HEK293 (cell line): ENCODE results near the gene ABCA1.

Experiments used
- CTCF ChIA-PET: fragments of 350-600 bp; formaldehyde crosslinking; extraction: SDS; loops from one replicate; lab custom pipeline; 2021; ENCODE audit warnings: antibody characterized with exemption; lab: Yijun Ruan, JAX
- POLR2A ChIA-PET: fragments of 300-600 bp; formaldehyde crosslinking; extraction: SDS; loops from one replicate; lab custom pipeline; 2020; ENCODE audit warnings: antibody characterized with exemption, inconsistent platforms; lab: Yijun Ruan, JAX
- H3K27ac ChIP-seq: fragments of 200-500 bp; sonication (Bioruptor generic); 2 replicates; pipeline ENCODE4 v1.5.1; 2014; ENCODE audit warnings: low read depth, low read length, control low read depth, inconsistent platforms; ENCODE audit errors: extremely low read depth
- H3K36me3 ChIP-seq, 2 experiments: fragments of 200-500 bp in 1 of 2; sonication (Bioruptor generic) in 1 of 2; 1 replicate in 1 of 2; 2 replicates in 1 of 2; pipeline ENCODE4 v1.5.1; 2014 to 2017; ENCODE audit warnings: inconsistent platforms in 2 of 2, low read length in 2 of 2; ENCODE audit not compliant: control insufficient read depth in 2 of 2, insufficient read depth in 1 of 2
- H3K4me1 ChIP-seq: fragments of 200-500 bp; sonication (Bioruptor generic); 2 replicates; pipeline ENCODE4 v1.5.1; 2014; ENCODE audit warnings: mild to moderate bottlenecking, low read length, inconsistent platforms; ENCODE audit not compliant: control insufficient read depth, insufficient read depth
- H3K4me3 ChIP-seq: 2 replicates; pipeline ENCODE4 v1.5.1; 2011; ENCODE audit warnings: low read depth, mild to moderate bottlenecking, control low read depth, low read length, moderate library complexity
- H3K9me3 ChIP-seq: fragments of 200-500 bp; sonication (Bioruptor generic); 2 replicates; pipeline ENCODE4 v1.5.1; 2014; ENCODE audit warnings: low read depth, low read length, inconsistent platforms; ENCODE audit not compliant: control insufficient read depth, insufficient read depth
- FEZF1 ChIP-seq: fragments of 450-650 bp; formaldehyde crosslinking; IDR thresholded peaks from 2 replicates; pipeline ENCODE4 v1.5.1; 2016; ENCODE audit warnings: missing biosample characterization, missing genetic modification characterization
- GLIS2 ChIP-seq: fragments of 450-650 bp; formaldehyde crosslinking; IDR thresholded peaks from 2 replicates; pipeline ENCODE4 v1.5.1; 2016; ENCODE audit warnings: missing biosample characterization, missing genetic modification characterization
- KLF1 ChIP-seq: fragments of 450-650 bp; formaldehyde crosslinking; IDR thresholded peaks from 2 replicates; pipeline ENCODE4 v1.5.1; 2016; ENCODE audit warnings: missing biosample characterization, missing genetic modification characterization
- KLF7 ChIP-seq: fragments of 450-650 bp; formaldehyde crosslinking; IDR thresholded peaks from 2 replicates; pipeline ENCODE4 v1.5.1; 2016; ENCODE audit warnings: missing biosample characterization, missing genetic modification characterization, borderline replicate concordance
- MYNN ChIP-seq: fragments of 450-650 bp; formaldehyde crosslinking; IDR thresholded peaks from 2 replicates; pipeline ENCODE4 v1.5.1; 2016; ENCODE audit warnings: missing biosample characterization, missing genetic modification characterization, borderline replicate concordance
- TCF7L2 ChIP-seq: IDR thresholded peaks from 2 replicates; pipeline ENCODE4 v1.6.1; 2011; ENCODE audit warnings: low read depth, mild to moderate bottlenecking, inconsistent platforms, low read length, moderate library complexity, borderline replicate concordance
- ZBTB17 ChIP-seq: fragments of 450-650 bp; formaldehyde crosslinking; IDR thresholded peaks from 2 replicates; pipeline ENCODE4 v1.5.1; 2016; ENCODE audit warnings: missing biosample characterization, missing genetic modification characterization
- ZBTB26 ChIP-seq: fragments of 450-650 bp; formaldehyde crosslinking; optimal IDR thresholded peaks from 2 replicates; pipeline ENCODE3; 2016; ENCODE audit warnings: missing biosample characterization, mild to moderate bottlenecking, missing genetic modification characterization
- ZBTB8A ChIP-seq: fragments of 450-650 bp; formaldehyde crosslinking; IDR thresholded peaks from 2 replicates; pipeline ENCODE4 v1.5.1; 2016; ENCODE audit warnings: missing biosample characterization, missing genetic modification characterization
- ZFP3 ChIP-seq: fragments of 450-650 bp; formaldehyde crosslinking; IDR thresholded peaks from 2 replicates; pipeline ENCODE4 v1.5.1; 2016; ENCODE audit warnings: low read depth, missing biosample characterization, missing genetic modification characterization
- ZFP41 ChIP-seq: fragments of 450-650 bp; formaldehyde crosslinking; IDR thresholded peaks from 2 replicates; pipeline ENCODE4 v1.5.1; 2016; ENCODE audit warnings: missing biosample characterization, missing genetic modification characterization, borderline replicate concordance
- ZNF132 ChIP-seq: fragments of 450-650 bp; formaldehyde crosslinking; IDR thresholded peaks from 2 replicates; pipeline ENCODE4 v1.5.1; 2017; ENCODE audit warnings: missing biosample characterization, missing genetic modification characterization, borderline replicate concordance
- ZNF174 ChIP-seq: fragments of 450-650 bp; formaldehyde crosslinking; IDR thresholded peaks from 2 replicates; pipeline ENCODE4 v1.5.0; 2017; ENCODE audit warnings: missing biosample characterization, mild to moderate bottlenecking, missing genetic modification characterization
- ZNF18 ChIP-seq: fragments of 450-650 bp; formaldehyde crosslinking; IDR thresholded peaks from 2 replicates; pipeline ENCODE4 v1.5.1; 2016; ENCODE audit warnings: missing biosample characterization, missing genetic modification characterization
- ZNF221 ChIP-seq: fragments of 450-650 bp; formaldehyde crosslinking; IDR thresholded peaks from 2 replicates; pipeline ENCODE4 v1.5.1; 2017; ENCODE audit warnings: missing biosample characterization, missing genetic modification characterization, borderline replicate concordance
- ZNF239 ChIP-seq: fragments of 450-650 bp; formaldehyde crosslinking; IDR thresholded peaks from 2 replicates; pipeline ENCODE4 v1.5.1; 2016; ENCODE audit warnings: missing biosample characterization, missing genetic modification characterization
- ZNF292 ChIP-seq: fragments of 450-650 bp; formaldehyde crosslinking; IDR thresholded peaks from 2 replicates; pipeline ENCODE4 v1.5.1; 2016; ENCODE audit warnings: low read depth, missing biosample characterization, missing genetic modification characterization, borderline replicate concordance
- ZNF37A ChIP-seq: fragments of 450-650 bp; IDR thresholded peaks from 2 replicates; pipeline ENCODE4 v1.5.1; 2018; ENCODE audit warnings: missing biosample characterization, missing genetic modification characterization
- ZNF549 ChIP-seq: fragments of 450-650 bp; IDR thresholded peaks from 2 replicates; pipeline ENCODE4 v1.5.1; 2018; ENCODE audit warnings: missing biosample characterization, missing genetic modification characterization, mild to moderate bottlenecking, inconsistent platforms, moderate library complexity
- ZNF571 ChIP-seq: fragments of 450-650 bp; formaldehyde crosslinking; IDR thresholded peaks from 2 replicates; pipeline ENCODE4 v1.5.0; 2017; ENCODE audit warnings: missing biosample characterization, missing genetic modification characterization
- ZNF585B ChIP-seq: fragments of 450-650 bp; formaldehyde crosslinking; IDR thresholded peaks from 2 replicates; pipeline ENCODE4 v1.5.1; 2016; ENCODE audit warnings: missing biosample characterization, missing genetic modification characterization
- ZNF596 ChIP-seq: fragments of 450-650 bp; IDR thresholded peaks from 2 replicates; pipeline ENCODE4 v1.5.0; 2018; ENCODE audit warnings: missing biosample characterization, mild to moderate bottlenecking, missing genetic modification characterization, moderate library complexity
- ZNF660 ChIP-seq: fragments of 450-650 bp; IDR thresholded peaks from 2 replicates; pipeline ENCODE4 v1.5.1; 2018; ENCODE audit warnings: missing biosample characterization, mild to moderate bottlenecking, missing genetic modification characterization
- ZNF791 ChIP-seq: fragments of 450-650 bp; formaldehyde crosslinking; IDR thresholded peaks from 2 replicates; pipeline ENCODE4 v1.5.1; 2016; ENCODE audit warnings: missing biosample characterization, missing genetic modification characterization
- ZNF843 ChIP-seq: fragments of 450-650 bp; formaldehyde crosslinking; IDR thresholded peaks from 2 replicates; pipeline ENCODE4 v1.5.1; 2016; ENCODE audit warnings: missing biosample characterization, missing genetic modification characterization
- TF ChIP-seq, protein P1 (sequence below): fragments of 450-650 bp; formaldehyde crosslinking; IDR thresholded peaks from 2 replicates; pipeline ENCODE4 v1.5.1; 2016; ENCODE audit warnings: missing biosample characterization, missing genetic modification characterization
- TF ChIP-seq, protein P2 (sequence below): fragments of 450-650 bp; formaldehyde crosslinking; IDR thresholded peaks from 2 replicates; pipeline ENCODE4 v1.5.1; 2016; ENCODE audit warnings: missing biosample characterization, missing genetic modification characterization

The ABCA1 gene

DNA sequence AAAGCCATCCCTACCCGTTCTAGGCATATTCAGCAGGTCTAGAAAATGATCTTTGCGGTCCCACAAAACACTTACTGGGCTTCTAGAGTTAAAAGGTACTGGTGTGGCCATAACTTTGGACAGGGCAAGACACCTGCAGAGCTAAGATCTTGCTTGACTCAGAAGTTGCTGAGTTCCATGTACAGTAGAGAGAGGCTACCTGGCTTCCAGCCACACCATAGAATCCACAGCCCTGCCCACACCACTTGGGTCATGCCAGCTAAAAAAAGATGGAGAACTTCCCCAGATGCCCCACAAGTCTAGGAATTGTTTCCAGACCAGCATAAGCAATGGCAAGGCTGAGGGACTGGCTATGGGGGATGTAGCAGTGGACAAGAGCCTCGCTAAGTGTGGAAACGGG, 52.1 kb downstream of the ABCA1 start:
- H3K4me1 ChIP-seq, result no peaks in the 10 kb centered on the region
- CTCF ChIA-PET, result interaction anchor here (1.2 to 1.3 kb wide), 2 partner anchors 13 to 536 kb away, joined by 3 read pairs; no protein-coding TSS in a partner anchor
- no peak overlapping the region for H3K27ac ChIP-seq
- no peak for TF ChIP-seq ZNF585B (tag by site-specific recombination)
- TF ChIP-seq ZFP41 (tag by site-specific recombination), result no peak
- TF ChIP-seq ZNF292, result no peak
- no peak for TF ChIP-seq ZFP3 (tag by site-specific recombination)
- TF ChIP-seq, all 188 proteins: peak for 0
- H3K36me3 ChIP-seq, result no peaks in the 10 kb centered on the region
- no peak overlapping the region for H3K4me3 ChIP-seq
- H3K9me3 ChIP-seq, result no peaks in the 10 kb centered on the region
- POLR2A ChIA-PET, result no interaction called here

DNA sequence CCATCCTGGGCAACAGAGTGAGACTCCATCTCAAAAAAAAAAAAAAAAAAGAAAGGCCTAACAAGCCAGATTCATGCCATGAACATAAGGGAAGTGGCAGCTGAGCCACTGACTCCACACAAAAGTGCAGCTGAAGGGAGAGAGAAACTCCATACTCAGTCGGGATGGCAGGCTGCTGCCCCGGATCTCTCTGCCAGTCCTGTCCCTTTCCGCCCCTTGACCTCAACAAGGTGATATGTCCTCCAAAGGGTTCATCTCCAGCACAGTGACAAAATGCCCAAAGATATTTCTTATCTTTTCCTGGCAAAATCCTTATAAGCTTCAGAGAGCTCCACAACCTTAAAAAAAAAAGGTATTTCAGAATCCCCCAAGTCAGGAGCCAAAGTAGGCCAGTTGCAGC, 52.6 kb downstream of the ABCA1 start:
- Histone ChIP-seq H3K4me3 (no peak overlapping the region), H3K9me3 (no peaks in the 10 kb centered on the region), H3K27ac (no peak overlapping the region), H3K4me1 (no peaks in the 10 kb centered on the region), H3K36me3 (no peaks in the 10 kb centered on the region)
- TF ChIP-seq ZNF843 (no peak), ZNF18 (tag by site-specific recombination) (no peak), ZBTB26 (tag by site-specific recombination) (no peak), TCF7L2 (no peak), ZNF239 (no peak), KLF7 (tag by site-specific recombination) (no peak), ZNF791 (tag by site-specific recombination) (no peak), GLIS2 (no peak), ZNF660 (no peak), ZNF571 (no peak), ZNF596 (tag by site-specific recombination) (no peak), MYNN (tag by site-specific recombination) (no peak)
- TF ChIP-seq, protein P1, sequence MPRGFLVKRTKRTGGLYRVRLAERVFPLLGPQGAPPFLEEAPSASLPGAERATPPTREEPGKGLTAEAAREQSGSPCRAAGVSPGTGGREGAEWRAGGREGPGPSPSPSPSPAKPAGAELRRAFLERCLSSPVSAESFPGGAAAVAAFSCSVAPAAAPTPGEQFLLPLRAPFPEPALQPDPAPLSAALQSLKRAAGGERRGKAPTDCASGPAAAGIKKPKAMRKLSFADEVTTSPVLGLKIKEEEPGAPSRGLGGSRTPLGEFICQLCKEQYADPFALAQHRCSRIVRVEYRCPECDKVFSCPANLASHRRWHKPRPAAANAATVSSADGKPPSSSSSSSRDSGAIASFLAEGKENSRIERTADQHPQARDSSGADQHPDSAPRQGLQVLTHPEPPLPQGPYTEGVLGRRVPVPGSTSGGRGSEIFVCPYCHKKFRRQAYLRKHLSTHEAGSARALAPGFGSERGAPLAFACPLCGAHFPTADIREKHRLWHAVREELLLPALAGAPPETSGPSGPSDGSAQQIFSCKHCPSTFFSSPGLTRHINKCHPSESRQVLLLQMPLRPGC (tag by site-specific recombination), result no peak
- ChIA-PET POLR2A (no interaction called here), CTCF (interaction anchor here (0.6 to 1.3 kb wide), 2 partner anchors 12 to 281 kb away, joined by 3 read pairs; no protein-coding TSS in a partner anchor)

GRCh38 chr9:104873489-104873850, 54.5 kb downstream of the ABCA1 start:
- Histone ChIP-seq H3K27ac (no peak overlapping the region), H3K4me1 (peaks cover 7% of the 10 kb centered on the region), H3K9me3 (no peaks in the 10 kb centered on the region), H3K4me3 (no peak overlapping the region), H3K36me3 (no peaks in the 10 kb centered on the region)
- ChIA-PET CTCF (interaction anchor here (0.6 to 1.4 kb wide), 2 partner anchors 10 to 176 kb away, joined by 3 to 5 read pairs; no protein-coding TSS in a partner anchor), POLR2A (no interaction called here)
- TF ChIP-seq ZNF549 (tag by site-specific recombination) (no peak), ZNF174 (tag by site-specific recombination) (no peak), ZNF221 (tag by site-specific recombination) (no peak), ZBTB8A (tag by site-specific recombination) (no peak), ZBTB17 (no peak), KLF1 (tag by site-specific recombination) (no peak), ZNF132 (no peak), ZNF37A (tag by site-specific recombination) (no peak), FEZF1 (no peak)
- TF ChIP-seq, protein P2, sequence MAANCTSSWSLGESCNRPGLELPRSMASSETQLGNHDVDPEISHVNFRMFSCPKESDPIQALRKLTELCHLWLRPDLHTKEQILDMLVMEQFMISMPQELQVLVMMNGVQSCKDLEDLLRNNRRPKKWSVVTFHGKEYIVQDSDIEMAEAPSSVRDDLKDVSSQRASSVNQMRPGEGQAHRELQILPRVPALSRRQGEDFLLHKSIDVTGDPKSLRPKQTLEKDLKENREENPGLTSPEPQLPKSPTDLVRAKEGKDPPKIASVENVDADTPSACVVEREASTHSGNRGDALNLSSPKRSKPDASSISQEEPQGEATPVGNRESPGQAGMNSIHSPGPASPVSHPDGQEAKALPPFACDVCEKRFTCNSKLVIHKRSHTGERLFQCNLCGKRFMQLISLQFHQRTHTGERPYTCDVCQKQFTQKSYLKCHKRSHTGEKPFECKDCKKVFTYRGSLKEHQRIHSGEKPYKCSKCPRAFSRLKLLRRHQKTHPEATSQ (tag by site-specific recombination), result no peak
